Activated CD8-positive, alpha-beta memory T cell treated with anti-CD3 and anti-CD28 coated beads, Interleukin-2, amount 50 U/mL, for 1 hour (primary cell): ENCODE data around the gene OR52A5.

Experiments used
- DNase-seq: peaks from one replicate; pipeline ENCODE4 v3.0.0-alpha.2; 2020; ENCODE audit errors: extremely low read depth

OR52A5 gene

GRCh38 chr11:5115339-5115738 lies 22.8 kb downstream of the OR52A5 start:
- no peak for DNase-seq

GRCh38 chr11:5107285-5107684 lies 30.9 kb downstream of the OR52A5 start:
- DNase-seq = no peak

- DNase-seq = no peak
Observed at GRCh38 chr11:5103066-5103465, 35.1 kb downstream of the OR52A5 start.

GRCh38 chr11:5102246-5102645 lies 35.9 kb downstream of the OR52A5 start:
- no peak for DNase-seq

- DNase-seq = no peak
Observed at GRCh38 chr11:5096011-5096410, 42.1 kb downstream of the OR52A5 start.

- DNase-seq = no peak
Observed at GRCh38 chr11:5092821-5093585, 45.2 kb downstream of the OR52A5 start.

- DNase-seq = no peak
Observed at GRCh38 chr11:5090668-5091067, 47.5 kb downstream of the OR52A5 start.

GRCh38 chr11:5088556-5088955 lies 49.6 kb downstream of the OR52A5 start:
- DNase-seq = no peak

GRCh38 chr11:5083602-5084001 lies 54.6 kb downstream of the OR52A5 start:
- DNase-seq = no peak

GRCh38 chr11:5081405-5081804 lies 56.8 kb downstream of the OR52A5 start:
- DNase-seq = no peak
